K562 (cell line): Measurements from ENCODE around the gene PSMA8. TPM values are rescaled to one million over a fixed set of nuclear protein-coding genes. Genes with fewer than 3 reads are reported as not detected.

Experiments
- ATAC-seq: fragments of 200-7000 bp; cut with Tn5 transposase; 3 replicates; pipeline ENCODE4 v1.9.1; 2020; ENCODE audit warnings: moderate library complexity
- BruUV-seq: library from RNA; stranded (reverse); fragments of 400-500 nt; replicated peaks from 2 replicates; lab custom pipeline; 2021; lab: Mats Ljungman, UMichigan
- CTCF ChIA-PET: fragments of 300-600 bp; formaldehyde crosslinking; extraction: SDS; loops from one replicate; lab custom pipeline; 2021; ENCODE audit warnings: low intra/inter-chr PET ratio; lab: Yijun Ruan, JAX
- POLR2A ChIA-PET: fragments of 300-600, 350-650 bp; sonication (Branson Sonifier 250); formaldehyde crosslinking; extraction: SDS; loops from one replicate; lab custom pipeline; 2021; ENCODE audit warnings: antibody characterized with exemption, inconsistent platforms; lab: Yijun Ruan, JAX
- DNase-seq, 4 experiments: peaks; one replicate each; pipeline versions ENCODE4 v3.0.0 to v3.0.0-alpha.2; 2011 to 2018; ENCODE audit warnings: low spot score in 3 of 4, mixed read lengths in 3 of 4; ENCODE audit errors: extremely low read depth in 1 of 4
- FAIRE-seq: peaks from 2 replicates; lab custom pipeline; 2011; peaks lifted over from hg19 to GRCh38; lab: Jason Lieb, UNC
- H2AFZ ChIP-seq: 2 replicates; pipeline ENCODE4 v1.6.0; 2011; ENCODE audit warnings: low read depth, low read length, control low read depth, inconsistent platforms
- H3K27ac ChIP-seq: fragments of 200-600 bp; 3 replicates; pipeline ENCODE4 v1.8.0; 2011; ENCODE audit warnings: low read depth, mild to moderate bottlenecking, control low read depth, inconsistent platforms, low read length, moderate library complexity, mixed read lengths; ENCODE audit errors: extremely low read depth
- H3K27me3 ChIP-seq, 2 experiments: fragments of 300-600 bp in 1 of 2; 2 replicates in 1 of 2; 3 replicates in 1 of 2; pipeline versions ENCODE4 v1.6.0 to v1.8.0; 2011; ENCODE audit warnings: inconsistent platforms in 2 of 2, low read length in 2 of 2, mild to moderate bottlenecking in 1 of 2, mixed read lengths in 1 of 2, moderate library complexity in 1 of 2; ENCODE audit not compliant: control insufficient read depth in 2 of 2, insufficient read depth in 2 of 2
- H3K36me3 ChIP-seq: fragments of 300-600 bp; 3 replicates; pipeline ENCODE4 v1.8.0; 2011; ENCODE audit warnings: mild to moderate bottlenecking, low read length, inconsistent platforms; ENCODE audit not compliant: control insufficient read depth, insufficient read depth
- H3K4me1 ChIP-seq, 2 experiments: fragments of 200-600 bp in 1 of 2; replicated peaks in 1 of 2; 2 replicates in 1 of 2; 3 replicates in 1 of 2; pipeline versions ENCODE4 v1.5.1 to v1.8.0; 2011; ENCODE audit warnings: inconsistent platforms in 2 of 2, low read length in 2 of 2, mild to moderate bottlenecking in 1 of 2, mixed read lengths in 1 of 2, moderate library complexity in 1 of 2; ENCODE audit not compliant: control insufficient read depth in 2 of 2, insufficient read depth in 2 of 2
- H3K4me2 ChIP-seq: 2 replicates; pipeline ENCODE4 v1.6.1; 2011; ENCODE audit warnings: low read length, control low read depth, inconsistent platforms, mixed read lengths; ENCODE audit not compliant: insufficient read depth
- H3K4me3 ChIP-seq: fragments of 200-600 bp; sonication (generic), shearing (Covaris generic); 2 replicates; pipeline ENCODE4 v1.5.1; 2016; ENCODE audit warnings: control low read depth, inconsistent platforms
- H3K79me2 ChIP-seq: fragments of 200-600 bp; 3 replicates; pipeline ENCODE4 v1.8.0; 2011; ENCODE audit warnings: low read length, inconsistent platforms; ENCODE audit not compliant: control insufficient read depth, insufficient read depth
- H3K9ac ChIP-seq, 2 experiments: 2 replicates each; pipeline versions ENCODE4 v1.6.0 to v1.6.1; 2011; ENCODE audit warnings: low read depth in 2 of 2, low read length in 2 of 2, control low read depth in 1 of 2, inconsistent platforms in 1 of 2, mild to moderate bottlenecking in 1 of 2, mixed read lengths in 1 of 2; ENCODE audit not compliant: insufficient read depth in 1 of 2
- H3K9me1 ChIP-seq: one replicate; pipeline ENCODE4 v1.6.0; 2011; ENCODE audit warnings: inconsistent platforms, mild to moderate bottlenecking, low read length, moderate library complexity; ENCODE audit not compliant: control insufficient read depth, insufficient read depth
- H3K9me3 ChIP-seq: replicated peaks from 2 replicates; pipeline ENCODE4 v1.5.1; 2011; ENCODE audit warnings: low read depth, low read length, inconsistent platforms; ENCODE audit not compliant: control insufficient read depth, insufficient read depth
- H4K20me1 ChIP-seq: replicated peaks from 2 replicates; pipeline ENCODE4 v1.6.1; 2011; ENCODE audit warnings: low read length, inconsistent platforms, mixed read lengths; ENCODE audit not compliant: control insufficient read depth, insufficient read depth
- NFYB ChIP-seq: IDR thresholded peaks from 2 replicates; pipeline ENCODE4 v1.6.1; 2011; ENCODE audit warnings: mild to moderate bottlenecking, moderate library complexity; ENCODE audit not compliant: insufficient read length; ENCODE audit errors: extremely low read depth
- NUFIP1 ChIP-seq: fragments of 450-650 bp; IDR thresholded peaks from 2 replicates; pipeline ENCODE4 v1.6.1; 2018; ENCODE audit not compliant: partially characterized antibody
- SPI1 ChIP-seq: IDR thresholded peaks from 2 replicates; pipeline ENCODE4 v1.6.1; 2011; ENCODE audit warnings: low read depth, low read length, control low read depth, borderline replicate concordance
- WGBS: fragments of 100-300 bp; shearing (Covaris generic); methylation state at CpG from one replicate; pipeline ENCODE4 v1.1.6; 2016; ENCODE audit warnings: low coverage, mixed read lengths; ENCODE audit not compliant: insufficient coverage; ENCODE audit errors: missing lambda C conversion rate; 5-methylcytosine and 5-hydroxymethylcytosine counted together
- in situ Hi-C: fragments of 300-500 bp; cut with MboI; formaldehyde crosslinking; loops from 4 replicates; pipeline ENCODE4 v1.15.0; 2018; ENCODE audit warnings: inconsistent platforms, mixed read lengths
- intact Hi-C: fragments of 100-400 bp; cut with micrococcal nuclease; formaldehyde crosslinking; loops from 2 replicates; pipeline ENCODE4 v1.14.2; 2022
- polyA plus RNA-seq, 8 experiments: library from polyadenylated mRNA; depleted of rRNA in 4 of 8; stranded (reverse) in 5 of 8; unstranded in 3 of 8; fragments of >200 nt; fragmentation: Nextera tagmentation in 2 of 8; fragmentation: Illumina TruSeq in 1 of 8; extraction: Ambion mirVana in 2 of 8; extraction: Trizol in 1 of 8; gene quantifications; 2 replicates each; pipeline versions ENCODE4 v1.2.1 to v1.2.3, GENCODE V29; 2011 to 2014; ENCODE audit warnings: inconsistent platforms in 1 of 8, missing spikeins in 1 of 8
- total RNA-seq, 7 experiments: library from RNA; depleted of rRNA in 6 of 7; stranded (reverse); fragments of >200 nt in 6 of 7; fragmentation: Illumina TruSeq in 2 of 7; extraction: Trizol in 2 of 7; gene quantifications; 2 replicates each; pipeline versions ENCODE4 v1.2.1 to v1.2.3, GENCODE V29; 2011 to 2021; ENCODE audit warnings: low replicate concordance in 1 of 7
- TF ChIP-seq, protein P1 (sequence below): fragments of 450-650 bp; IDR thresholded peaks from 2 replicates; pipeline ENCODE4 v1.6.1; 2016; ENCODE audit warnings: borderline replicate concordance
- TF ChIP-seq, protein P2 (sequence below): fragments of 250-450 bp; sonication (Bioruptor Pico); IDR thresholded peaks from 2 replicates; pipeline ENCODE4 v1.8.0; 2022; ENCODE audit warnings: inconsistent platforms, mild to moderate bottlenecking, moderate library complexity, borderline replicate concordance

Gene PSMA8
- total and polyA plus RNA-seq, 9 of the 15 experiments (the other 6 are each of a cell fraction or from before 2014, with no cell fraction given), result not detected

GRCh38 chr18:26230497-26230896, 96.8 kb downstream of the PSMA8 start (continued):
- TF ChIP-seq, protein P1, sequence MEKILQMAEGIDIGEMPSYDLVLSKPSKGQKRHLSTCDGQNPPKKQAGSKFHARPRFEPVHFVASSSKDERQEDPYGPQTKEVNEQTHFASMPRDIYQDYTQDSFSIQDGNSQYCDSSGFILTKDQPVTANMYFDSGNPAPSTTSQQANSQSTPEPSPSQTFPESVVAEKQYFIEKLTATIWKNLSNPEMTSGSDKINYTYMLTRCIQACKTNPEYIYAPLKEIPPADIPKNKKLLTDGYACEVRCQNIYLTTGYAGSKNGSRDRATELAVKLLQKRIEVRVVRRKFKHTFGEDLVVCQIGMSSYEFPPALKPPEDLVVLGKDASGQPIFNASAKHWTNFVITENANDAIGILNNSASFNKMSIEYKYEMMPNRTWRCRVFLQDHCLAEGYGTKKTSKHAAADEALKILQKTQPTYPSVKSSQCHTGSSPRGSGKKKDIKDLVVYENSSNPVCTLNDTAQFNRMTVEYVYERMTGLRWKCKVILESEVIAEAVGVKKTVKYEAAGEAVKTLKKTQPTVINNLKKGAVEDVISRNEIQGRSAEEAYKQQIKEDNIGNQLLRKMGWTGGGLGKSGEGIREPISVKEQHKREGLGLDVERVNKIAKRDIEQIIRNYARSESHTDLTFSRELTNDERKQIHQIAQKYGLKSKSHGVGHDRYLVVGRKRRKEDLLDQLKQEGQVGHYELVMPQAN, result no peak
- TF ChIP-seq NUFIP1, result no peak
- TF ChIP-seq NFYB, result no peak

- in situ Hi-C loops, result no loop called here
- Histone ChIP-seq H3K4me2 (no peak overlapping the region), H3K4me3 (no peak overlapping the region), H3K9ac (no peak overlapping the region), H3K36me3 (peaks cover 6% of the 10 kb centered on the region; the same call in 2 of the 3 replicates), H3K27me3 (no peaks in the 10 kb centered on the region), H3K79me2 (peaks cover 62% of the 10 kb centered on the region), H3K9me1 (no peaks in the 10 kb centered on the region), H3K4me1 (peaks cover 0 to 17% of the 10 kb centered on the region in 2 experiments; a peak in 2 of 5 replicates), H4K20me1 (no peaks in the 10 kb centered on the region), H2AFZ (no peak overlapping the region), H3K27ac (no peak overlapping the region), H3K9me3 (no peaks in the 10 kb centered on the region)
- no TSS peak for BruUV-seq
- ATAC-seq (no peak), FAIRE-seq (no peak), DNase-seq (no peak)
- WGBS, result 55% methylated on average over 5 of the region's 5 CpGs
- intact Hi-C loops, result no loop called here
- POLR2A ChIA-PET, result interaction anchor here (0.6 kb wide), 1 partner anchor 37 kb away, joined by 3 read pairs; no protein-coding TSS in a partner anchor
- CTCF ChIA-PET, result no interaction called here
- TF ChIP-seq, protein P2, sequence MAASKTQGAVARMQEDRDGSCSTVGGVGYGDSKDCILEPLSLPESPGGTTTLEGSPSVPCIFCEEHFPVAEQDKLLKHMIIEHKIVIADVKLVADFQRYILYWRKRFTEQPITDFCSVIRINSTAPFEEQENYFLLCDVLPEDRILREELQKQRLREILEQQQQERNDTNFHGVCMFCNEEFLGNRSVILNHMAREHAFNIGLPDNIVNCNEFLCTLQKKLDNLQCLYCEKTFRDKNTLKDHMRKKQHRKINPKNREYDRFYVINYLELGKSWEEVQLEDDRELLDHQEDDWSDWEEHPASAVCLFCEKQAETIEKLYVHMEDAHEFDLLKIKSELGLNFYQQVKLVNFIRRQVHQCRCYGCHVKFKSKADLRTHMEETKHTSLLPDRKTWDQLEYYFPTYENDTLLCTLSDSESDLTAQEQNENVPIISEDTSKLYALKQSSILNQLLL (CRISPR knock-in tag), result no peak
- TF ChIP-seq SPI1, result peak; percentile 30; the same call in 1 of the 2 replicates
- TF ChIP-seq, all 486 proteins: peak for 1
Observed at GRCh38 chr18:26233208-26233607, 99.5 kb downstream of the PSMA8 start.
